SH-SY5Y (cell line): ENCODE data around the gene KLHL11.

Experiments used
- GATA2 ChIP-seq: IDR thresholded peaks from 2 replicates; pipeline ENCODE4 v1.6.1; 2011; ENCODE audit warnings: mild to moderate bottlenecking, low read depth, low read length
- GATA3 ChIP-seq: IDR thresholded peaks from 2 replicates; pipeline ENCODE4 v1.6.1; 2011; ENCODE audit warnings: low read depth, mild to moderate bottlenecking, low read length, moderate library complexity

GRCh38 chr17:41835800-41836549, 29.2 kb downstream of the KLHL11 start, which contains the start of gene NT5C3B:
- TF ChIP-seq GATA2: no peak
- no peak for TF ChIP-seq GATA3
